Psoas muscle (tissue), 8 donors: Measurements from ENCODE around the gene ATP8B1. TPM values are rescaled to one million over a fixed set of nuclear protein-coding genes. Genes with fewer than 3 reads are reported as not detected.

Experiments
- ATAC-seq, 4 donors: fragments of 200-7000 bp; cut with Tn5 transposase; one replicate each; pipeline ENCODE4 v1.9.1; 2020; ENCODE audit warnings: moderate library complexity in 3 of 4, mild to moderate bottlenecking in 2 of 4
- DNase-seq, 2 donors: peaks; one replicate each; pipeline ENCODE4 v3.0.0-alpha.2; 2020
- H3K27ac ChIP-seq: fragments of 200-600 bp; one replicate; pipeline ENCODE4 v1.8.0; 2022
- H3K27me3 ChIP-seq, 3 donors: fragments of 200-600 bp in 1 of 3; one replicate each; pipeline versions ENCODE4 v1.6.1 to v1.8.0; 2013 to 2022; ENCODE audit warnings: low read length in 2 of 3, mild to moderate bottlenecking in 2 of 3, moderate library complexity in 1 of 3; ENCODE audit not compliant: insufficient read depth in 3 of 3
- H3K36me3 ChIP-seq, 2 donors: fragments of 200-600 bp in 1 of 2; one replicate each; pipeline versions ENCODE4 v1.6.1 to v1.8.0; 2013 to 2022; ENCODE audit warnings: low read depth in 1 of 2, mild to moderate bottlenecking in 1 of 2, moderate library complexity in 1 of 2; ENCODE audit not compliant: insufficient read depth in 1 of 2
- H3K4me1 ChIP-seq: fragments of 200-600 bp; one replicate; pipeline ENCODE4 v1.8.0; 2022
- H3K4me3 ChIP-seq: fragments of 200-600 bp; one replicate; pipeline ENCODE4 v1.8.0; 2022; ENCODE audit warnings: mild to moderate bottlenecking
- H3K9me3 ChIP-seq: fragments of 200-600 bp; one replicate; pipeline ENCODE4 v1.8.0; 2022
- WGBS, 3 donors: extraction: QIAGEN DNeasy Blood & Tissue Kit; methylation state at CpG; one replicate each; pipeline versions ENCODE4 v1.1.6 to v1.1.7; 2013; 5-methylcytosine and 5-hydroxymethylcytosine counted together
- intact Hi-C, 2 donors: fragments of 100-400 bp; cut with DNase I; formaldehyde crosslinking; loops; one replicate each; pipeline versions ENCODE4 v1.11.0 to v1.14.2; 2022
- polyA plus RNA-seq, 3 donors: library from polyadenylated mRNA; stranded (reverse); fragments of 200-250 nt; gene quantifications; one replicate each; pipeline ENCODE4 v1.2.3, GENCODE V29; 2013
- total RNA-seq, 4 donors: library from RNA; stranded (reverse); fragmentation: NEBNext Ultra II Directional in 2 of 4; extraction: Animal tissue kit (Norgen Biotek cat#: 25700) in 2 of 4; gene quantifications; one replicate each; pipeline versions ENCODE4 v1.2.1 to v1.2.4, GENCODE V29; 2021 to 2023
- TF ChIP-seq, protein P1 (sequence below): fragments of 200-600 bp; IDR thresholded peaks from one replicate; pipeline ENCODE4 v1.8.0; 2022; ENCODE audit warnings: antibody characterized with exemption
- donor health status: healthy with polysubstance abuse.
- donor health status: DM: no; HTN: no; CAD: no; lungs with moderate emphysema.
- donor health status: Bipolar disorder and iron deficiency.
- donor health status: healthy.
- donor health status: DM: yes; HTN: yes; CAD: no.
- donor health status: DM: no; HTN: no; CAD: no.
- donor health status: DM: no; HTN: no; CAD: no.
- donor health status: DM: yes; HTN: yes; CAD: no.

ATP8B1 gene
- total and polyA plus RNA-seq, 7 donors = 0.45 to 2.5 (median 1.2) TPM

- TF ChIP-seq, protein P1, sequence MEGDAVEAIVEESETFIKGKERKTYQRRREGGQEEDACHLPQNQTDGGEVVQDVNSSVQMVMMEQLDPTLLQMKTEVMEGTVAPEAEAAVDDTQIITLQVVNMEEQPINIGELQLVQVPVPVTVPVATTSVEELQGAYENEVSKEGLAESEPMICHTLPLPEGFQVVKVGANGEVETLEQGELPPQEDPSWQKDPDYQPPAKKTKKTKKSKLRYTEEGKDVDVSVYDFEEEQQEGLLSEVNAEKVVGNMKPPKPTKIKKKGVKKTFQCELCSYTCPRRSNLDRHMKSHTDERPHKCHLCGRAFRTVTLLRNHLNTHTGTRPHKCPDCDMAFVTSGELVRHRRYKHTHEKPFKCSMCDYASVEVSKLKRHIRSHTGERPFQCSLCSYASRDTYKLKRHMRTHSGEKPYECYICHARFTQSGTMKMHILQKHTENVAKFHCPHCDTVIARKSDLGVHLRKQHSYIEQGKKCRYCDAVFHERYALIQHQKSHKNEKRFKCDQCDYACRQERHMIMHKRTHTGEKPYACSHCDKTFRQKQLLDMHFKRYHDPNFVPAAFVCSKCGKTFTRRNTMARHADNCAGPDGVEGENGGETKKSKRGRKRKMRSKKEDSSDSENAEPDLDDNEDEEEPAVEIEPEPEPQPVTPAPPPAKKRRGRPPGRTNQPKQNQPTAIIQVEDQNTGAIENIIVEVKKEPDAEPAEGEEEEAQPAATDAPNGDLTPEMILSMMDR = no peak
- no peak overlapping the region for H3K4me3 ChIP-seq
- no peak for ATAC-seq
- H3K36me3 ChIP-seq = no peaks in the 10 kb centered on the region
- intact Hi-C loops = loop anchor here in 1 of 2 donors (5.0 kb wide), 1 partner anchor 177 kb away; the partner anchor contains the start of gene ATP8B1
- no peak for DNase-seq
- no peak overlapping the region for H3K27ac ChIP-seq
- H3K9me3 ChIP-seq = no peaks in the 10 kb centered on the region
- 73 to 86% (median 74%) methylated on average over 4 of the region's 4 CpGs for WGBS, 3 donors
- peaks cover 14% of the 10 kb centered on the region for H3K4me1 ChIP-seq
- no peaks in the 10 kb centered on the region for H3K27me3 ChIP-seq
These were observed 178.1 kb downstream of the ATP8B1 start for GRCh38 chr18:57624988-57625387.

DNA sequence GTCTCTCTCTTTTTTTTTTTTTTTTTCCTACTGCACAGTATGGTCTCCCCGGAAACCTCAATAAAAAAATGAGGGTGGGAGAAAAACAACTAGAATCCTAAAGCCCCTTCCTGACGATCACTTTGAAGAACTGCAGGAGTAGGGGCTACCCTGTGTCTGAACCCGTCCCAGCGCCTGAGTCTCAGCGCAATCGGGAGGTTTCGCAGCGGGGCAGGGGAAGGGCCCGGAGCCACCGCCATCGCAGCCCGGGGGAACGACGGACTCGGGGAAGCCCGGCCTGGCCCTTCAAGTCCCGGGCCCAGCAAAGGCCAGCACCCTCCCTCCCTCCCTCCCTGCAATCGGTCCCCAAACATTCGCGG is 181.9 kb downstream of the ATP8B1 start:
- Histone ChIP-seq H3K4me3 (peak overlapping the region; percentile 73), H3K4me1 (peaks cover 15% of the 10 kb centered on the region), H3K36me3 (peaks cover 6 to 35% of the 10 kb centered on the region in 2 donors), H3K9me3 (no peaks in the 10 kb centered on the region), H3K27me3 (no peaks in the 10 kb centered on the region), H3K27ac (peak overlapping the region; percentile 95)
- 0 to 2% (median 0%) methylated on average over 19 to 20 of the region's 20 CpGs for WGBS, 3 donors
- intact Hi-C loops = loop anchor here in 1 of 2 donors (5.0 kb wide), 1 partner anchor 181 kb away; the partner anchor contains the start of gene ATP8B1
- DNase-seq (no peak), ATAC-seq (peak; percentile 26 to 52 (median 35))
- TF ChIP-seq, protein P1 = no peak

GRCh38 chr18:57619876-57620275 is 183.2 kb downstream of the ATP8B1 start:
- no peak overlapping the region for H3K27ac ChIP-seq
- peaks cover 6 to 49% of the 10 kb centered on the region in 2 donors for H3K36me3 ChIP-seq
- intact Hi-C loops = loop anchor here in 1 of 2 donors (5.0 kb wide), 1 partner anchor 182 kb away; the partner anchor contains the start of gene ATP8B1
- DNase-seq = no peak
- ATAC-seq = no peak
- H3K27me3 ChIP-seq = no peaks in the 10 kb centered on the region
- peak overlapping the region; percentile 73 for H3K4me3 ChIP-seq
- WGBS, 3 donors = 94 to 98% (median 98%) methylated on average over 3 of the region's 3 CpGs
- TF ChIP-seq, protein P1 = no peak
- H3K4me1 ChIP-seq = peaks cover 15% of the 10 kb centered on the region
- no peaks in the 10 kb centered on the region for H3K9me3 ChIP-seq

DNA sequence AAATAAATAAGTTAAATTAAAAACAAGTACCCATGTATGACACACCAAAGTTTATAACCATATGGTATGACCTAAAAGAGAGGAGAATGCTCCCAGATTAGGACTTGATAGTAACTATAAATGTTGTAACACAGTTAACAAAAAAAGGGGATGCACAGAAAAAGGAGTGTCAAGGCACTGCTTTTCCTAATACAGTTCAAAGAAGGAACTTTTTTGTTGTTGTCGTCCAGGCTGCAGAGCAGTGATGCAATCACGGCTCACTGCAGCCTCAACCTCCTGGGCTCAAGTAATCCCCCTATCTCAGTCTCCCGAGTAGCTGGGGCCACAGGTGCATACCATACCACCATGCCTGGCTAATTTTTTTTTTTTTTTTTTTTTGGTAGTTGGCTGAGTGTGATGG is 184.2 kb downstream of the ATP8B1 start:
- DNase-seq = no peak

More for the DNA sequence above, 184.2 kb downstream of the ATP8B1 start:
- WGBS, 3 donors = 70 to 77% (median 72%) methylated on average over 3 of the region's 3 CpGs
- intact Hi-C loops = no loop called here
- no peaks in the 10 kb centered on the region for H3K27me3 ChIP-seq
- H3K4me3 ChIP-seq = no peak overlapping the region
- H3K9me3 ChIP-seq = no peaks in the 10 kb centered on the region
- peaks cover 15% of the 10 kb centered on the region for H3K4me1 ChIP-seq
- no peak overlapping the region for H3K27ac ChIP-seq
- TF ChIP-seq, protein P1 = no peak
- ATAC-seq = no peak
- H3K36me3 ChIP-seq = peaks cover 10 to 58% of the 10 kb centered on the region in 2 donors
